Stomach smooth muscle (tissue), 2 donors: Measurements from ENCODE around the gene ZNF629.

Experiments used
- H3K27ac ChIP-seq: one replicate; pipeline ENCODE4 v1.7.0; 2013; ENCODE audit warnings: mild to moderate bottlenecking, low read length, inconsistent platforms
- H3K27me3 ChIP-seq, 2 donors: one replicate each; pipeline ENCODE4 v1.7.0; 2013; ENCODE audit warnings: low read length in 2 of 2; ENCODE audit not compliant: insufficient read depth in 2 of 2, control insufficient read depth in 1 of 2
- H3K36me3 ChIP-seq, 2 donors: one replicate each; pipeline ENCODE4 v1.7.0; 2013; ENCODE audit warnings: low read length in 2 of 2; ENCODE audit not compliant: control insufficient read depth in 2 of 2, insufficient read depth in 2 of 2
- H3K4me1 ChIP-seq: one replicate; pipeline ENCODE4 v1.7.0; 2013; ENCODE audit warnings: low read length; ENCODE audit not compliant: control insufficient read depth, insufficient read depth
- H3K4me3 ChIP-seq, 2 donors: one replicate each; pipeline ENCODE4 v1.7.0; 2013; ENCODE audit warnings: low read length in 2 of 2
- H3K9ac ChIP-seq, 2 donors: one replicate each; pipeline ENCODE4 v1.7.0; 2013; ENCODE audit warnings: low read length in 2 of 2, mild to moderate bottlenecking in 1 of 2
- H3K9me3 ChIP-seq, 2 donors: one replicate each; pipeline ENCODE4 v1.7.0; 2013; ENCODE audit warnings: low read length in 2 of 2; ENCODE audit not compliant: control insufficient read depth in 2 of 2
- donor health status: healthy.
- donor health status: Pancreatic carcinoma.

Gene ZNF629

GRCh38 chr16:30745082-30745481 lies 41.9 kb downstream of the ZNF629 start:
- Histone ChIP-seq H3K27me3 (no peaks in the 10 kb centered on the region), H3K9me3 (no peaks in the 10 kb centered on the region), H3K4me3 (no peak overlapping the region), H3K9ac (no peak overlapping the region), H3K27ac (no peak overlapping the region), H3K36me3 (peaks cover 7% of the 10 kb centered on the region in 2 donors), H3K4me1 (peaks cover 26% of the 10 kb centered on the region)

DNA sequence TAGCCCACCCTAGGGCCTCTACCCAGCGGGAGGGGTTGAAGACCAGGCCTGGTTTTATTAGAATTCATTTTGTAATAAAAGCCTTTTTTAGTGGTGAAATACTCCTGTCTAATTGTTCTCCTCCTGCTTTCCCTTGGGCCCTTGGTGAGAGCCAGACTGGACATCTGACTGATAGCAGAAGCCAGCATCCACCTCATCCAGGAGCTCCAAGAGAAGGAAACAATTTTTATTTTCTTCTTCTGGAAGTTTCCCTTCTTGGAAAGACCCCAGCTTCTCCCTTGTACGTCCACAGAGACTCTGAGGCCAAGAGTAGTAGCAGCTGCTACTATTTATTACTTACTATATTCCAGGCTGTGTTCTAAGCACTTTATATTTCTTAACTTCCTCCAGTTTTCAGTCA lies 42.8 kb downstream of the ZNF629 start:
- Histone ChIP-seq H3K9ac (no peak overlapping the region), H3K4me3 (no peak overlapping the region), H3K36me3 (peaks cover 7% of the 10 kb centered on the region in 2 donors), H3K9me3 (no peaks in the 10 kb centered on the region), H3K4me1 (peaks cover 27% of the 10 kb centered on the region), H3K27me3 (no peaks in the 10 kb centered on the region), H3K27ac (peak overlapping the region; percentile 31)

GRCh38 chr16:30743716-30744115 lies 43.3 kb downstream of the ZNF629 start:
- H3K27ac ChIP-seq = peak overlapping the region; percentile 31

GRCh38 chr16:30741461-30741914 lies 45.5 kb downstream of the ZNF629 start:
- Histone ChIP-seq H3K4me1 (peaks cover 22% of the 10 kb centered on the region), H3K27me3 (no peaks in the 10 kb centered on the region), H3K9me3 (no peaks in the 10 kb centered on the region), H3K4me3 (peak overlapping the region in 1 of 2 donors; percentile 35), H3K9ac (peak overlapping the region in 1 of 2 donors; percentile 29), H3K27ac (peak overlapping the region; percentile 58), H3K36me3 (peaks cover 30 to 32% of the 10 kb centered on the region in 2 donors)

More at GRCh38 chr16:30743716-30744115, 43.3 kb downstream of the ZNF629 start:
- Histone ChIP-seq H3K4me1 (peaks cover 27% of the 10 kb centered on the region), H3K9me3 (no peaks in the 10 kb centered on the region), H3K36me3 (peaks cover 11 to 12% of the 10 kb centered on the region in 2 donors), H3K9ac (no peak overlapping the region), H3K27me3 (no peaks in the 10 kb centered on the region), H3K4me3 (no peak overlapping the region)

DNA sequence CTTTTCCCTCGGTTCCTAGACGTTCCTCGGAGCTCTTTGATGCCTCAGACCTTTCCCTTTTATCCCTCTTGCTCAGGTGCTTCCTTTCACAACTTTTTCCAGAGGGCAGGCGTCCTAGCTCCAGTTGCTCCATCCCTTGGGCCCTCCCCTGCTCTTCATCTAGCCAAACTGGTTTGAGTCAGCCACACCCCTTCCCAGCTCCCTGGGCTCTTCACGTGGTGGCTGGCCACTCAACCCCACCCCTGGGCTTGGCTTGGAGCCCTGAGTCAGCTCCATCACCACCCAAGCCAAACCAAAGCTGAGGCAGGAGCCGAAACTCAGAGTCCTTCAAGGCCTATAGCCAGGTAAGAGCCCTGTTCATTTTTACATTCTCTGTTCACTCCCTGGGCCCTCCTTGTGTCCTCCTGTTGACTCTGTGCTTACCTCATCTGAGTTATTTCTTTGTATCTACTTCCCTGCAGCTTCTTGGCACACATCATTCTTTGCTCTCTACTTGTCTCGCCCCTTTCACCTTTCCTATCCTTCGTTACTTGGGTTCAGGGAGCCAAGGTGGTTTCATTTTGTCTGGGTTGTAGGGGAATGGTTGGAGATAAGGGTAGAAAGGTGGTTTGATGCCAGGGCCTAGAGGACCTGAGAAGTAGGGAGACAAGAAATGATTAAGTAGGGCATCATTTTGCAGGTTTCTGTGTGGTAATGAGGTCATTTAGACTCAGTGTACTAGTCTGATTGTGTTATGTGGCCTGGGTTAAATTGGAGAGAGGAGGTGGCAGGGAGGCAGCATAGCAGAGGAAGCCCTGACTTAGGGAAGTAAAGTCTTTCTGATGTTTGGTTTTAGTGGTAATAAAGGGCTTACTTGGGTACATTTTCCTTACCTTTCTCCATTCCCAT lies 46.4 kb downstream of the ZNF629 start:
- H3K27ac ChIP-seq = peak overlapping the region; percentile 58
- H3K27me3 ChIP-seq = no peaks in the 10 kb centered on the region
- H3K36me3 ChIP-seq = peaks cover 39 to 40% of the 10 kb centered on the region in 2 donors
- H3K4me1 ChIP-seq = peaks cover 22% of the 10 kb centered on the region
- H3K9ac ChIP-seq = peak overlapping the region in 1 of 2 donors; percentile 47
- no peaks in the 10 kb centered on the region for H3K9me3 ChIP-seq
- H3K4me3 ChIP-seq = peak overlapping the region in 1 of 2 donors; percentile 40

- peaks cover 39 to 40% of the 10 kb centered on the region in 2 donors for H3K36me3 ChIP-seq
- H3K27ac ChIP-seq = no peak overlapping the region
- no peak overlapping the region for H3K9ac ChIP-seq
Observed at GRCh38 chr16:30738984-30739951, 47.7 kb downstream of the ZNF629 start.

GRCh38 chr16:30737794-30738648 lies 49.0 kb downstream of the ZNF629 start:
- Histone ChIP-seq H3K9ac (no peak overlapping the region), H3K27me3 (no peaks in the 10 kb centered on the region), H3K27ac (no peak overlapping the region), H3K4me1 (peaks cover 20% of the 10 kb centered on the region), H3K36me3 (peaks cover 48 to 49% of the 10 kb centered on the region in 2 donors), H3K4me3 (no peak overlapping the region), H3K9me3 (no peaks in the 10 kb centered on the region)

More at GRCh38 chr16:30738984-30739951, 47.7 kb downstream of the ZNF629 start:
- Histone ChIP-seq H3K27me3 (no peaks in the 10 kb centered on the region), H3K4me1 (peaks cover 22% of the 10 kb centered on the region), H3K4me3 (no peak overlapping the region), H3K9me3 (no peaks in the 10 kb centered on the region)

DNA sequence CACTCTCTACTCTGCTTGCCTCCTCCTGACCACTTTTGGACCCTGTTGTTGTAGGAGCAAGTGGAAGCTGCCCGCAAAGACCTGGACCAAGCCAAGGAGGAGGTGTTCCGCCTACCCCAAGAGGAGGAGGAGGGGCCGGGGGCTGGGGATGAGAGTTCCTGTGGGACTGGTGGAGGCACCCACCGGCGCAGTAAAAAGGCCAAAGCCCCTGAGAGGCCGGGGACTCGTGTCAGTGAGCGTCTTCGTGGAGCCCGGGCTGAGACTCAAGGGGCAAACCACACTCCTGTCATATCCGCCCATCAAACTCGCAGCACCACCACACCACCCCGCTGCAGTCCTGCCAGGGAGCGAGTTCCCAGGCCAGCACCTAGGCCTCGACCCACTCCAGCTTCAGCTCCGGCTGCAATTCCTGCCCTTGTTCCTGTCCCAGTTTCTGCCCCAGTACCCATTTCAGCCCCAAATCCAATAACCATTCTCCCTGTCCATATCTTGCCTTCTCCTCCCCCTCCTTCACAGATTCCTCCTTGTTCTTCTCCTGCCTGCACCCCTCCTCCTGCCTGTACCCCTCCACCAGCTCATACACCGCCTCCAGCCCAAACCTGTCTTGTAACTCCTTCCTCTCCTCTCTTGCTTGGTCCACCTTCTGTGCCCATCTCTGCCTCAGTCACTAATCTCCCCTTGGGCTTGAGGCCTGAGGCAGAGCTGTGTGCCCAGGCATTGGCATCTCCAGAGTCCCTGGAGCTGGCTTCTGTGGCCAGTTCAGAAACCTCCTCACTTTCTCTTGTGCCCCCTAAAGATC lies 49.8 kb downstream of the ZNF629 start:
- Histone ChIP-seq H3K27me3 (no peaks in the 10 kb centered on the region), H3K36me3 (peaks cover 51 to 55% of the 10 kb centered on the region in 2 donors), H3K4me1 (peaks cover 20% of the 10 kb centered on the region), H3K27ac (no peak overlapping the region), H3K9me3 (no peaks in the 10 kb centered on the region), H3K4me3 (no peak overlapping the region), H3K9ac (no peak overlapping the region)

DNA sequence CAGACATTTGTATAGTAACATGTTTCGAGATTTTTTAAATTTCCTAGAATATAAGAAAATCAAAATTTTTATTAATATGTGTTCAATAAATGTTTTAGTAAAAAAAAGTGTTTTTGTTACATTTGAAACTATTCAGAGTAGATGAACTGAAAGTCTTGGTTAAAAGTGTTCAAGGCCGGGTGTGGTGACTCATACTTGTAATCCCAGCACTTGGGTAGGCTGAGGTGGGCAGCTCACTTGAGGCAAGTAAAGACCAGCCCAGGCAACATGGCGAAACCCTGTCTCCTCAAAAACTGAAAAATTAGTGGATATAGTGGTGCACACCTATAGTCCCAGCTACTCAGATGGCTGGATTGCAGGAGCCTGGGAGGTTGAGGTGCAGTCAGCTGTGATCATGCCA lies 55.6 kb downstream of the ZNF629 start:
- Histone ChIP-seq H3K9ac (no peak overlapping the region), H3K27ac (no peak overlapping the region), H3K27me3 (no peaks in the 10 kb centered on the region), H3K4me3 (no peak overlapping the region), H3K36me3 (peaks cover 48 to 57% of the 10 kb centered on the region in 2 donors), H3K9me3 (no peaks in the 10 kb centered on the region), H3K4me1 (no peaks in the 10 kb centered on the region)
